Mucosa of rectum (tissue), 2 donors: Measurements from ENCODE around the gene PRKAG2.

ENCODE experiments used
- H3K27ac ChIP-seq, 2 donors: one replicate each; pipeline ENCODE4 v1.7.0; 2013; ENCODE audit warnings: inconsistent platforms in 2 of 2, low read depth in 2 of 2, low read length in 2 of 2
- H3K27me3 ChIP-seq, 2 donors: one replicate each; pipeline ENCODE4 v1.7.0; 2013; ENCODE audit warnings: low read length in 2 of 2; ENCODE audit not compliant: control insufficient read depth in 2 of 2, insufficient read depth in 2 of 2
- H3K36me3 ChIP-seq, 2 donors: one replicate each; pipeline ENCODE4 v1.7.0; 2013; ENCODE audit warnings: low read length in 2 of 2; ENCODE audit not compliant: control insufficient read depth in 2 of 2, insufficient read depth in 2 of 2
- H3K4me1 ChIP-seq, 2 donors: one replicate each; pipeline ENCODE4 v1.7.0; 2013; ENCODE audit warnings: low read length in 2 of 2, mild to moderate bottlenecking in 1 of 2; ENCODE audit not compliant: control insufficient read depth in 2 of 2, insufficient read depth in 2 of 2
- H3K4me3 ChIP-seq, 2 donors: one replicate each; pipeline ENCODE4 v1.7.0; 2013; ENCODE audit warnings: low read length in 2 of 2
- H3K9ac ChIP-seq, 2 donors: one replicate each; pipeline ENCODE4 v1.7.0; 2013; ENCODE audit warnings: low read length in 2 of 2, low read depth in 1 of 2, mild to moderate bottlenecking in 1 of 2
- H3K9me3 ChIP-seq, 2 donors: one replicate each; pipeline ENCODE4 v1.7.0; 2013; ENCODE audit warnings: low read length in 2 of 2; ENCODE audit not compliant: control insufficient read depth in 2 of 2
- donor health status: healthy.
- donor health status: Normal muscosa, but diverticular disease.

Gene PRKAG2

GRCh38 chr7:151725844-151726651, 150.9 kb downstream of the PRKAG2 start:
- peaks cover 2 to 10% of the 10 kb centered on the region in 2 donors for H3K4me1 ChIP-seq
- H3K27ac ChIP-seq: no peak overlapping the region

GRCh38 chr7:151724920-151725584, 151.9 kb downstream of the PRKAG2 start:
- Histone ChIP-seq H3K4me1 (peaks cover 2 to 12% of the 10 kb centered on the region in 2 donors), H3K36me3 (no peaks in the 10 kb centered on the region), H3K9ac (no peak overlapping the region), H3K27me3 (no peaks in the 10 kb centered on the region), H3K4me3 (no peak overlapping the region), H3K9me3 (no peaks in the 10 kb centered on the region), H3K27ac (no peak overlapping the region)

More at GRCh38 chr7:151725844-151726651, 150.9 kb downstream of the PRKAG2 start:
- Histone ChIP-seq H3K4me3 (no peak overlapping the region), H3K9me3 (no peaks in the 10 kb centered on the region), H3K27me3 (no peaks in the 10 kb centered on the region), H3K9ac (no peak overlapping the region), H3K36me3 (no peaks in the 10 kb centered on the region)

- Histone ChIP-seq H3K9ac (no peak overlapping the region), H3K9me3 (no peaks in the 10 kb centered on the region), H3K36me3 (no peaks in the 10 kb centered on the region), H3K4me1 (peaks cover 2 to 17% of the 10 kb centered on the region in 2 donors), H3K27me3 (no peaks in the 10 kb centered on the region), H3K27ac (no peak overlapping the region), H3K4me3 (no peak overlapping the region)
Observed at GRCh38 chr7:151724250-151724915, 152.5 kb downstream of the PRKAG2 start.

GRCh38 chr7:151723321-151723720, 153.6 kb downstream of the PRKAG2 start:
- no peak overlapping the region for H3K27ac ChIP-seq
- H3K9me3 ChIP-seq: no peaks in the 10 kb centered on the region
- no peaks in the 10 kb centered on the region for H3K36me3 ChIP-seq
- peaks cover 2 to 21% of the 10 kb centered on the region in 2 donors for H3K4me1 ChIP-seq
- no peaks in the 10 kb centered on the region for H3K27me3 ChIP-seq
- no peak overlapping the region for H3K4me3 ChIP-seq
- H3K9ac ChIP-seq: no peak overlapping the region

GRCh38 chr7:151722533-151722932, 154.4 kb downstream of the PRKAG2 start:
- Histone ChIP-seq H3K36me3 (no peaks in the 10 kb centered on the region), H3K27me3 (no peaks in the 10 kb centered on the region), H3K27ac (no peak overlapping the region), H3K4me1 (peaks cover under 1 to 27% of the 10 kb centered on the region in 2 donors), H3K4me3 (no peak overlapping the region), H3K9me3 (no peaks in the 10 kb centered on the region), H3K9ac (no peak overlapping the region)

- Histone ChIP-seq H3K36me3 (no peaks in the 10 kb centered on the region), H3K9me3 (no peaks in the 10 kb centered on the region), H3K27ac (no peak overlapping the region), H3K4me3 (no peak overlapping the region), H3K27me3 (no peaks in the 10 kb centered on the region), H3K4me1 (peaks cover 0 to 31% of the 10 kb centered on the region in 2 donors), H3K9ac (peak overlapping the region in 1 of 2 donors; percentile 7)
Observed at GRCh38 chr7:151721694-151722093, 155.2 kb downstream of the PRKAG2 start.

- Histone ChIP-seq H3K9me3 (no peaks in the 10 kb centered on the region), H3K9ac (peak overlapping the region in 1 of 2 donors; percentile 7), H3K4me1 (peaks cover 0 to 35% of the 10 kb centered on the region in 2 donors), H3K27me3 (no peaks in the 10 kb centered on the region), H3K27ac (peak overlapping the region in 1 of 2 donors; percentile 50), H3K36me3 (no peaks in the 10 kb centered on the region), H3K4me3 (no peak overlapping the region)
Observed at GRCh38 chr7:151721236-151721635, 155.7 kb downstream of the PRKAG2 start.

- no peak overlapping the region for H3K4me3 ChIP-seq
- H3K9me3 ChIP-seq: no peaks in the 10 kb centered on the region
- H3K9ac ChIP-seq: no peak overlapping the region
- H3K36me3 ChIP-seq: no peaks in the 10 kb centered on the region
- peak overlapping the region in 1 of 2 donors; percentile 64 for H3K27ac ChIP-seq
- peaks cover 0 to 43% of the 10 kb centered on the region in 2 donors for H3K4me1 ChIP-seq
- H3K27me3 ChIP-seq: no peaks in the 10 kb centered on the region
Observed at GRCh38 chr7:151720280-151720679, 156.6 kb downstream of the PRKAG2 start.

GRCh38 chr7:151719897-151720242, 157.0 kb downstream of the PRKAG2 start:
- Histone ChIP-seq H3K4me3 (no peak overlapping the region), H3K27ac (peak overlapping the region in 1 of 2 donors; percentile 64), H3K4me1 (peaks cover 0 to 43% of the 10 kb centered on the region in 2 donors), H3K36me3 (no peaks in the 10 kb centered on the region), H3K9me3 (no peaks in the 10 kb centered on the region), H3K27me3 (no peaks in the 10 kb centered on the region), H3K9ac (no peak overlapping the region)
